ENCODE data around the gene NTSR1. TPM values are rescaled to one million over a fixed set of nuclear protein-coding genes. Genes with fewer than 3 reads are reported as not detected.

NTSR1 gene
- total and polyA plus RNA-seq, 2 of the 8 experiments (the other 6 are each of a cell fraction or from before 2014, with no cell fraction given): 0.53 to 0.89 TPM

GRCh38 chr20:62708591-62709536 is at the start of gene NTSR1 (continued):
- TF ChIP-seq, protein P1, sequence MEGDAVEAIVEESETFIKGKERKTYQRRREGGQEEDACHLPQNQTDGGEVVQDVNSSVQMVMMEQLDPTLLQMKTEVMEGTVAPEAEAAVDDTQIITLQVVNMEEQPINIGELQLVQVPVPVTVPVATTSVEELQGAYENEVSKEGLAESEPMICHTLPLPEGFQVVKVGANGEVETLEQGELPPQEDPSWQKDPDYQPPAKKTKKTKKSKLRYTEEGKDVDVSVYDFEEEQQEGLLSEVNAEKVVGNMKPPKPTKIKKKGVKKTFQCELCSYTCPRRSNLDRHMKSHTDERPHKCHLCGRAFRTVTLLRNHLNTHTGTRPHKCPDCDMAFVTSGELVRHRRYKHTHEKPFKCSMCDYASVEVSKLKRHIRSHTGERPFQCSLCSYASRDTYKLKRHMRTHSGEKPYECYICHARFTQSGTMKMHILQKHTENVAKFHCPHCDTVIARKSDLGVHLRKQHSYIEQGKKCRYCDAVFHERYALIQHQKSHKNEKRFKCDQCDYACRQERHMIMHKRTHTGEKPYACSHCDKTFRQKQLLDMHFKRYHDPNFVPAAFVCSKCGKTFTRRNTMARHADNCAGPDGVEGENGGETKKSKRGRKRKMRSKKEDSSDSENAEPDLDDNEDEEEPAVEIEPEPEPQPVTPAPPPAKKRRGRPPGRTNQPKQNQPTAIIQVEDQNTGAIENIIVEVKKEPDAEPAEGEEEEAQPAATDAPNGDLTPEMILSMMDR (IDR thresholded peaks at IDR 0.05; ENCODE audit: control extremely low read depth in 1 of 3, insufficient read depth in 1 of 3, low read depth in 1 of 3, low read length in 3 of 3): peak; percentile 13 to 30 (median 23)
- TF ChIP-seq SUZ12 (IDR thresholded peaks at IDR 0.05; ENCODE audit: low read length) (peak; percentile 83), MAX (IDR thresholded peaks at IDR 0.05) (peak; percentile 3), USF2 (IDR thresholded peaks at IDR 0.05; ENCODE audit: low read length) (no peak), POU5F1 (IDR thresholded peaks at IDR 0.05; ENCODE audit: low read depth, low read length) (no peak), GABPA (IDR thresholded peaks at IDR 0.05; ENCODE audit: borderline replicate concordance, insufficient read depth, low read length) (peak; percentile 80), KDM4A (IDR thresholded peaks at IDR 0.05; ENCODE audit: low read depth, low read length, severe bottlenecking) (peak; percentile 75), MAFK (IDR thresholded peaks at IDR 0.05; ENCODE audit: low read depth, low read length) (no peak), EZH2 (IDR thresholded peaks at IDR 0.05; ENCODE audit: low read depth, low read length, severe bottlenecking) (peak; percentile 85), TCF12 (IDR thresholded peaks at IDR 0.05; ENCODE audit: low read depth, low read length) (no peak), RNF2 (IDR thresholded peaks at IDR 0.05; ENCODE audit: borderline replicate concordance, low read depth, low read length, missing control alignments, poor library complexity, severe bottlenecking) (peak; percentile 35)
